ENCODE data around the gene TEX264. TPM values are rescaled to one million over a fixed set of nuclear protein-coding genes. Genes with fewer than 3 reads are reported as not detected.
A peak's percentile ranks its signal among the peaks of the same experiment; 100 is the strongest.

The TEX264 gene
- total and polyA plus RNA-seq, 8 donors: 34.6 to 50.4 (median 37.4) TPM

- H3K4me1 ChIP-seq: peaks cover 7 to 49% of the 10 kb centered on the region in 2 donors
- H3K9me3 ChIP-seq: no peaks in the 10 kb centered on the region
- no peak for TF ChIP-seq CTCF (IDR thresholded peaks at IDR 0.05)
- no peaks in the 10 kb centered on the region for H3K27me3 ChIP-seq
- intact Hi-C loops (cut with DNase I): no loop called here
- ATAC-seq (peak; percentile 53), DNase-seq (peak in 2 of 4 donors; percentile 66 to 81)
- peak overlapping the region; percentile 71 to 72 for H3K27ac ChIP-seq
- H3K36me3 ChIP-seq: peaks cover 0 to 78% of the 10 kb centered on the region in 2 donors
- H3K4me3 ChIP-seq: no peak overlapping the region
Observed at GRCh38 chr3:51686512-51687215, 15.6 kb downstream of the TEX264 start.

- no peak for TF ChIP-seq CTCF (IDR thresholded peaks at IDR 0.05)
- no peaks in the 10 kb centered on the region for H3K27me3 ChIP-seq
- intact Hi-C loops (cut with DNase I): no loop called here
- no peaks in the 10 kb centered on the region for H3K9me3 ChIP-seq
- ATAC-seq (no peak), DNase-seq (peak in 1 of 4 donors; percentile 16)
- no peak overlapping the region for H3K4me3 ChIP-seq
- H3K36me3 ChIP-seq: peaks cover 0 to 88% of the 10 kb centered on the region in 2 donors
- peaks cover 3 to 39% of the 10 kb centered on the region in 2 donors for H3K4me1 ChIP-seq
- peak overlapping the region; percentile 22 to 71 for H3K27ac ChIP-seq
Observed at GRCh38 chr3:51687431-51688205, 16.6 kb downstream of the TEX264 start.

- intact Hi-C loops (cut with DNase I): no loop called here
- H3K27ac ChIP-seq: no peak overlapping the region
- ATAC-seq (no peak), DNase-seq (peak in 1 of 4 donors; percentile 8)
- peaks cover 0 to 93% of the 10 kb centered on the region in 2 donors for H3K36me3 ChIP-seq
- H3K27me3 ChIP-seq: no peaks in the 10 kb centered on the region
- TF ChIP-seq CTCF (IDR thresholded peaks at IDR 0.05): no peak
- no peak overlapping the region for H3K4me3 ChIP-seq
- H3K9me3 ChIP-seq: no peaks in the 10 kb centered on the region
- peaks cover 3 to 35% of the 10 kb centered on the region in 2 donors for H3K4me1 ChIP-seq
Observed at GRCh38 chr3:51688206-51688600, 17.2 kb downstream of the TEX264 start.

- ATAC-seq (no peak), DNase-seq (no peak)
- intact Hi-C loops (cut with DNase I): no loop called here
- peaks cover 0 to 91% of the 10 kb centered on the region in 2 donors for H3K36me3 ChIP-seq
- H3K27ac ChIP-seq: no peak overlapping the region
- peaks cover 2 to 18% of the 10 kb centered on the region in 2 donors for H3K4me1 ChIP-seq
- TF ChIP-seq CTCF (IDR thresholded peaks at IDR 0.05): no peak
- H3K9me3 ChIP-seq: no peaks in the 10 kb centered on the region
- H3K27me3 ChIP-seq: no peaks in the 10 kb centered on the region
- no peak overlapping the region for H3K4me3 ChIP-seq
Observed at GRCh38 chr3:51691021-51691420, 20.0 kb downstream of the TEX264 start.

GRCh38 chr3:51691949-51692348, 20.9 kb downstream of the TEX264 start:
- Histone ChIP-seq H3K27ac (no peak overlapping the region), H3K4me3 (no peak overlapping the region), H3K9me3 (no peaks in the 10 kb centered on the region), H3K4me1 (peaks cover 0 to 8% of the 10 kb centered on the region in 2 donors), H3K36me3 (peaks cover 0 to 92% of the 10 kb centered on the region in 2 donors), H3K27me3 (no peaks in the 10 kb centered on the region)
- ATAC-seq (no peak), DNase-seq (no peak)
- no peak for TF ChIP-seq CTCF (IDR thresholded peaks at IDR 0.05)
- intact Hi-C loops (cut with DNase I): no loop called here
